Hindlimb muscle (tissue), 1 donor: ENCODE results near the gene ACE2. TPM values are rescaled to one million over a fixed set of nuclear protein-coding genes. Genes with fewer than 3 reads are reported as not detected.
A peak's percentile ranks its signal among the peaks of the same experiment; 100 is the strongest.

Experiments
- DNase-seq: peaks from one replicate; pipeline ENCODE4 v3.0.0-alpha.2; 2013
- polyA plus RNA-seq: library from polyadenylated mRNA; unstranded; fragments of 120-200 nt; gene quantifications from one replicate; pipeline ENCODE4 v1.2.1, GENCODE V29; 2013; ENCODE audit not compliant: insufficient read length

Gene ACE2
- polyA plus RNA-seq, 1 donor, result not detected

- no peak for DNase-seq
These were observed 26.7 kb downstream of the ACE2 start for GRCh38 chrX:15574017-15574416.

GRCh38 chrX:15570145-15570544 lies 30.6 kb downstream of the ACE2 start:
- DNase-seq, result no peak

- DNase-seq, result no peak
These were observed 32.7 kb downstream of the ACE2 start for GRCh38 chrX:15567886-15568616.

- no peak for DNase-seq
These were observed 33.5 kb downstream of the ACE2 start for GRCh38 chrX:15567267-15567666.

DNA sequence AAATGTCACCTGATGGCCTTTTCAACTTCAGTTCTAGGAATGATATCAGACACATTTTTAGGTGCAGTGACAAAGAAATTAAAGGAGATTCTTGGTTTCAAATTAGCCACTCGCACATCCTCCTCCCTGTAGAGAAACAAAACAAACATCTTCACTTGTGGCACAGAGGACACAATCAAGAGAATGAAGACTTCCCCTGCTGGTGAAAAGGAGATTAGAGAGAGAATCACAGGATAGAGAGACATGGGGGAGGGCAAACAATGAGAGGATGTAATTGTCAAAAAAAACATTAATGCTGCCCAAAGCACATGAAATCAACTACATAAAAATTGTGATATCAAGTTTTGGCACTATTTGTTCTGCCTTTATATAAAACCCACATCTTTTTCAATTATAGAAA lies 34.5 kb downstream of the ACE2 start:
- DNase-seq, result no peak

GRCh38 chrX:15564981-15565579 lies 35.7 kb downstream of the ACE2 start:
- peak; percentile 34 for DNase-seq

GRCh38 chrX:15563056-15563455 lies 37.7 kb downstream of the ACE2 start:
- DNase-seq, result no peak

GRCh38 chrX:15560924-15561323 lies 39.8 kb downstream of the ACE2 start:
- DNase-seq, result no peak

- DNase-seq, result no peak
These were observed 41.5 kb downstream of the ACE2 start for GRCh38 chrX:15559227-15559626.

GRCh38 chrX:15549189-15550012 lies 51.4 kb downstream of the ACE2 start:
- no peak for DNase-seq

GRCh38 chrX:15547356-15547755 lies 53.4 kb downstream of the ACE2 start:
- DNase-seq, result no peak

- no peak for DNase-seq
These were observed 54.0 kb downstream of the ACE2 start for GRCh38 chrX:15546745-15547144.

DNA sequence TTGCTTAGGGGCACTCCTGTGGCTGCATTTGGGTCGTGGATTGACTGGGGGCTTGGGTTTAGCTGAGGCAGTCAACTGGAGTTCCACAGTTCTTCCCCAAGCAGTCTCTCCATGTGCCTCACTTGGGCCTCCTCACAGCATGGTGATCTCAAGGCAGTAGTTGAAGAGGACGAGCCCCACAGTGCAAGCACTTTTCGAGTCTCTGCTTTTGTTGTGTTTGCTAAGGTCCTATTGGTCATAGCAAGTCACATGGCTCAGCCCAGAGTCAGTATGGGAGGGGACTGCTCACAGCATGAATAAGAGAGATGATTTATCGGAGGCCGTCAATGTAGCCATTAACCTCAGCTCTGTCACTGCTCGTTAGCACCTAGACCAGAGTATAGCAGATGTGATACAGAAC lies 70.4 kb downstream of the ACE2 start:
- no peak for DNase-seq

DNA sequence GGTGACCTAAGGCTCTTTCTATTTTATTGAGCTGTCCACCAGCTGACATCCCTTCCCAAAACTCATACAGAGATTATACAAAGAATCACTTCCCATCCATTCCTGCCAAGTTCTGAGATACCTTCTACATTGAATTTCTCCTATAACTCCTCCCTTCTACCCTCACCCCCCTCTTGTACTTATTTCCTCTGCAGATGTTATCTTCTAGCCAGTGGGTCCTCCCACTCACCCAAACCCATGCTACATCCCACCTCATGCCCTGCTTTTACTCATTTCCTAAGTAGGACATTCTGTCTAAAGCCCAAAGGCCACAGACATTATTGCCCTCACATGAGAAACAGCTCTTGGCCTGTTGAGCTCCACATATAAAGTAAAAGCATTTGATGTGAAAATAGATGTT lies 71.6 kb downstream of the ACE2 start:
- DNase-seq, result no peak

DNA sequence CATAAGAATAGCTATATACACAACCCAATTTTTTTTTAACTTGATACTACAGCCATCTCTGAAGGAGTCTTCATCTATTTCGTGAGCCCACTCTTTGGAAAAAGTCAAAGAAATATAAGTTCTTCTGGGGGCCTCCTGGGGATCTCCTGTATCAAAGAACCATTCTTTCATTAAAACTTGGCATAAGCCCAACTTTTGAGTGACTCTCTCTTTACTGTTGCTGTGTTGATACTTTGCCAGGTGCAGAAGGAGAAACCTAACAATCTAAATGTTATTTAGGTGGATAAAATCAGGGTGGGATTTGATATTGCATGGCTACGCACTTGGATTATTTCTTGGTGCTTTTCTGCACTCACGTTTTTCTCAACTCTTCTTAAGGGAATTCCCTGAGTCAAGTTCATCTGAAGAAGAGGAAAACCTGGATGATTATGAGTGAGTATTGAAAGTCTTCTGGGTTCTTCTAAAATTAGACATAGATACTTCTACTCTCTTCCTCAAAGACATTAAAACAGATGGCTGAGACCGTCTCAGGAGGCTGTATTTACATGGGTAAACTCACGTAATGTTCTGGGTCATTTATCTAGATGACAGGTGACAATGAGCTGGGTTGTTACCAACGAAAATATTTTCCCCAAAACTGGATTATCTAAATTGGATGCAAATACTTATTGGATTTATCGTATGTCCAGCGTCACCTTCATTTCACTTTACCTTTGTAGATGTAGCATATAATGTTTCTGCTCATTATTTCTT lies 74.9 kb downstream of the ACE2 start:
- no peak for DNase-seq

DNA sequence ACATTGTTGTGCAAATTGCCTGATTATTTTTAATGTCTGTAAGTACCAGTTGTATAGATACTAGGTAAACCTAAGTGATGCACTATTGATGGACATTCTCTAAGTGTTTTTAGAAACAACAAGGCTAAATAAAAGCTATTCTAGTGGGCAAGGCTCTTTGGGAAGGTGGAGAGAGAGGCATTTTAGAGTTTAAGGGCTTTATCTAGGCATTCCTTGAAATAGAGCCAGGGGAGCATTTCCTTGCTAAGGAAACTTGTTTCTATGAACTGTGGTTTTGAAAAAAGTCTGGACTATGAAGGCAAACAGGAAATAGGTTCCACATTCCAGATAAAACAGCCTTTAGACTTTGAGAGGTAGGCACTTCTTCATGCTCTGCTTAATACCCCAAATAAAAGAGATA lies 76.3 kb downstream of the ACE2 start:
- no peak for DNase-seq

DNA sequence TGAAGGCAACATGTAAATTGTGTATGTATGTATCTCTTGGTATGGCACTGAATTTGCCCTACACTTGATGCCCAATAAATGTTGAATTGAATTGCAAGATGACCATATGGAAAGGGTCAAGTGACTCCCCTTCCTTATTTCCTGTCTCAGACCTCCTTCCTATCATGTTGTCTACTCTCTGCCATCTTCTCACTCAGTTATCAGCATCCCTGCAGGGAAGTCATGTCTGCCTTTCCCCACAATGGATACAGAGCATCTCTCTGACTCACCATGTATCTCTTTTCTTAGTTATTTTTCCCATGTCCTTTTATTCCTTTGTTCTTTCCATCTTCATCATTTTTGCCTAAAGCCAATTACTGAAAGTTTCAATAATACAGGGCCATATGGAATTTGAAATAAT lies 77.7 kb downstream of the ACE2 start:
- DNase-seq, result no peak

DNA sequence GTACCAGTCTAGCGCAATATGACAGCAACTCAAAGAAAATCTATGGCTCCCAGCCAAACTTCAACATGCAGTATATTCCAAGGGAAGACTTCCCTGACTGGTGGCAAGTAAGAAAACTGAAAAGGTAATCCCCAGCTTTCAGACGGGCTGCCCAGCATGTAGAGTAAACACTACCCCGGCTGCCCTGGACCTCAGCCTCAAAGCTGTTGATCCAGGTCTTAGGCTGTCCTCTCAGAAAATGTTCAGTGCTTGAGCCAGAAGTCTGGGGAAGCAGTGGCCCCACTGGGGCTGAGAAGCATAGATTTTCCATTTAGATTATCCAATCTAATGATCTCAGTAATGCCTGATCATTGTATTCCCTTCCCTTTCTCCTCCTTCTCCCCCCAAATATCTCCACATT lies 78.3 kb downstream of the ACE2 start:
- DNase-seq, result no peak

GRCh38 chrX:15515931-15516330 lies 84.8 kb downstream of the ACE2 start:
- no peak for DNase-seq

GRCh38 chrX:15514279-15514678 lies 86.5 kb downstream of the ACE2 start:
- no peak for DNase-seq

DNA sequence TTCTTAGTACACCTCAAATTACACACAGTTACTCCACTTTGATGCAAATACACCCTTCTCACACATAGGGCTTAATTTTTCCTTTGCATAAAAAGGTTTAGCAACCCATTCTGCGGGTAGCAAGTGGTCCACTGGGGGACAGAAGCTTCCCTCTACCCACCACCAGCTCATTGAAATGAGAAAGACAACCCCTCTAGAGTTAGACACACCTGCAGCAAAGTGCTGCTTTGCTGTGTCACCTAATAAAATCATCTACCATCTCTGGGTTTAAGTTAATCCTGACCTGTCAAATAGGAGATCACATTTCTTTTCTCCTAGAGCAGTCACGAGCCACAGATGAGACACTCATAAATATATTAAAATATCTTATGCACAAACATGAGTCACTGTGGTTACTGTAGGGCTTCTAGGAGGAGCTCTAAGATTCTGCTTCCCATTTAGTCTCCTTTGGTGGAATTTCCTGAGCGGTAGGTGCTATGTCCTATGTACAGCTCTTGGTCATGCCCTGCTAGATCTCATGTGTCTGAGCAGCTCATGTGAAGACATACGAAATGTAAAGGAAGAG lies 88.3 kb downstream of the ACE2 start:
- DNase-seq, result no peak

- no peak for DNase-seq
These were observed 89.2 kb downstream of the ACE2 start for GRCh38 chrX:15511563-15511962.
